Thymus (tissue), 11 donors: ENCODE data around the gene PODXL2. TPM values are rescaled to one million over a fixed set of nuclear protein-coding genes. Genes with fewer than 3 reads are reported as not detected.
"Not testable (repeated sequence)": the region's sequence is repeated elsewhere in the genome, so short reads cannot be mapped to it uniquely, and the experiment has no call there.

ENCODE experiments used
- DNase-seq, 9 donors: peaks; one replicate each; pipeline ENCODE4 v3.0.0-alpha.2; 2013; ENCODE audit warnings: low spot score in 9 of 9, low read depth in 6 of 9, missing footprints in 1 of 9
- H3K27ac ChIP-seq, 2 donors: one replicate each; pipeline ENCODE4 v1.5.1; 2013; ENCODE audit warnings: control low read depth in 1 of 2, low read depth in 1 of 2, low read length in 1 of 2, mild to moderate bottlenecking in 1 of 2, moderate library complexity in 1 of 2
- H3K27me3 ChIP-seq, 2 donors: one replicate each; pipeline ENCODE4 v1.5.1; 2013; ENCODE audit warnings: low read length in 1 of 2; ENCODE audit not compliant: control insufficient read depth in 2 of 2, insufficient read depth in 1 of 2
- H3K36me3 ChIP-seq, 2 donors: one replicate each; pipeline ENCODE4 v1.5.1; 2013; ENCODE audit warnings: low read length in 1 of 2, mild to moderate bottlenecking in 1 of 2, moderate library complexity in 1 of 2; ENCODE audit not compliant: control insufficient read depth in 2 of 2, insufficient read depth in 2 of 2
- H3K4me1 ChIP-seq, 2 donors: one replicate each; pipeline ENCODE4 v1.5.1; 2013; ENCODE audit warnings: low read length in 2 of 2; ENCODE audit not compliant: control insufficient read depth in 2 of 2, insufficient read depth in 2 of 2
- H3K4me3 ChIP-seq, 2 donors: one replicate each; pipeline ENCODE4 v1.5.1; 2013; ENCODE audit warnings: low read length in 2 of 2, control low read depth in 1 of 2, mild to moderate bottlenecking in 1 of 2
- H3K9me3 ChIP-seq, 2 donors: one replicate each; pipeline ENCODE4 v1.5.1; 2013; ENCODE audit warnings: low read length in 1 of 2, mild to moderate bottlenecking in 1 of 2; ENCODE audit not compliant: control insufficient read depth in 2 of 2, insufficient read depth in 1 of 2
- WGBS: extraction: QIAGEN DNeasy Blood & Tissue Kit; methylation state at CpG from one replicate; pipeline ENCODE4 v1.1.7; 2013; 5-methylcytosine and 5-hydroxymethylcytosine counted together
- polyA plus RNA-seq: library from polyadenylated mRNA; stranded (reverse); fragments of 200-250 nt; gene quantifications from one replicate; pipeline ENCODE4 v1.2.3, GENCODE V29; 2013
- total RNA-seq: library from RNA; stranded (reverse); fragments of 120-200 nt; gene quantifications from one replicate; pipeline ENCODE4 v1.2.4, GENCODE V29; 2013
- donor health status: healthy.

The PODXL2 gene
- total and polyA plus RNA-seq, 2 donors, result 2.2 to 4.3 TPM

GRCh38 chr3:127604035-127604434 is 24.9 kb upstream of the PODXL2 start:
- H3K36me3 ChIP-seq, result peaks cover 40 to 80% of the 10 kb centered on the region in 2 donors
- 98% methylated on average over 7 of the region's 7 CpGs for WGBS
- H3K4me1 ChIP-seq, result peaks cover 7 to 23% of the 10 kb centered on the region in 2 donors
- H3K9me3 ChIP-seq, result no peaks in the 10 kb centered on the region
- no peaks in the 10 kb centered on the region for H3K27me3 ChIP-seq
- no peak for DNase-seq
- H3K27ac ChIP-seq, result no peak overlapping the region
- no peak overlapping the region for H3K4me3 ChIP-seq

DNA sequence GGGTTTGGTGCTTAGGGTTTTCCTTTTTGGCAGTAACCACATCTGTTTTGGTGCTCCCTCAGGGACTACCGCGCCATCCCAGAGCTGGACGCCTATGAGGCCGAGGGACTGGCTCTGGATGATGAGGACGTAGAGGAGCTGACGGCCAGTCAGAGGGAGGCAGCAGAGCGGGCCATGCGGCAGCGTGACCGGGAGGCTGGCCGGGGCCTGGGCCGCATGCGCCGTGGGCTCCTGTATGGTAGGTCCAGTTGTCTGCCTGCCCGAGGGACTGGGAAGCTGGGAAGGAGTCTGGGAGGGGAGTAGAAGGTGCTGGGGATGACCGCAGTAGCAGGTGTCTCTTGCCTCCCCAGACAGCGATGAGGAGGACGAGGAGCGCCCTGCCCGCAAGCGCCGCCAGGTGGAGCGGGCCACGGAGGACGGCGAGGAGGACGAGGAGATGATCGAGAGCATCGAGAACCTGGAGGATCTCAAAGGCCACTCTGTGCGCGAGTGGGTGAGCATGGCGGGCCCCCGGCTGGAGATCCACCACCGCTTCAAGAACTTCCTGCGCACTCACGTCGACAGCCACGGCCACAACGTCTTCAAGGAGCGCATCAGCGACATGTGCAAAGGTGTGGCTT is 24.3 kb upstream of the PODXL2 start:
- WGBS, result 99% methylated on average over 41 of the region's 41 CpGs
- Histone ChIP-seq H3K4me1 (peaks cover 4 to 17% of the 10 kb centered on the region in 2 donors), H3K27ac (no peak overlapping the region), H3K9me3 (no peaks in the 10 kb centered on the region), H3K36me3 (peaks cover 42 to 83% of the 10 kb centered on the region in 2 donors), H3K4me3 (no peak overlapping the region), H3K27me3 (no peaks in the 10 kb centered on the region)
- DNase-seq, result no peak

GRCh38 chr3:127605547-127605946 is 23.4 kb upstream of the PODXL2 start:
- H3K27me3 ChIP-seq, H3K4me3 ChIP-seq, H3K9me3 ChIP-seq, H3K4me1 ChIP-seq, H3K27ac ChIP-seq, DNase-seq: not testable (repeated sequence)
- 98% methylated on average over 7 of the region's 7 CpGs for WGBS
- H3K36me3 ChIP-seq, result peaks cover 48 to 82% of the 10 kb centered on the region in 2 donors

DNA sequence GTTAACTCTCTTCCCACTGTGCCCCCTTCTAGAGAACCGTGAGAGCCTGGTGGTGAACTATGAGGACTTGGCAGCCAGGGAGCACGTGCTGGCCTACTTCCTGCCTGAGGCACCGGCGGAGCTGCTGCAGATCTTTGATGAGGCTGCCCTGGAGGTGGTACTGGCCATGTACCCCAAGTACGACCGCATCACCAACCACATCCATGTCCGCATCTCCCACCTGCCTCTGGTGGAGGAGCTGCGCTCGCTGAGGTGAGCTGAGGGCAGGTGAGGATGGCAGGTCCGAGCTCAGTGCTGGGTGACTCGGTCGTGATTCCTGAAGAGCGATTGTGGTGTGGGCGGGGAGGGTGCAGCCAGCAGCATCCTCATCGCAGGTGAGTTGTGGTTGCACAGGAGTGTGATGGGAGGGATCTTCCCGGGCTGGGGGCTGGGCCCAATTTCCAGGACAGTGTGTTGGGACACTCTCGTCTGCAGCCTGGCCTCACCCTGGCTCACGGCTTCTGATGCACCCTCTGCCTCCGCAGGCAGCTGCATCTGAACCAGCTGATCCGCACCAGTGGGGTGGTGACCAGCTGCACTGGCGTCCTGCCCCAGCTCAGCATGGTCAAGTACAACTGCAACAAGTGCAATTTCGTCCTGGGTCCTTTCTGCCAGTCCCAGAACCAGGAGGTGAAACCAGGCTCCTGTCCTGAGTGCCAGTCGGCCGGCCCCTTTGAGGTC is 22.7 kb upstream of the PODXL2 start:
- H3K9me3 ChIP-seq, result no peaks in the 10 kb centered on the region
- no peak overlapping the region for H3K4me3 ChIP-seq
- WGBS, result 98% methylated on average over 24 of the region's 24 CpGs
- DNase-seq, result no peak
- H3K36me3 ChIP-seq, result peaks cover 55 to 88% of the 10 kb centered on the region in 2 donors
- H3K27ac ChIP-seq, result no peak overlapping the region
- peaks cover 0 to 5% of the 10 kb centered on the region in 2 donors for H3K4me1 ChIP-seq
- H3K27me3 ChIP-seq, result no peaks in the 10 kb centered on the region

DNA sequence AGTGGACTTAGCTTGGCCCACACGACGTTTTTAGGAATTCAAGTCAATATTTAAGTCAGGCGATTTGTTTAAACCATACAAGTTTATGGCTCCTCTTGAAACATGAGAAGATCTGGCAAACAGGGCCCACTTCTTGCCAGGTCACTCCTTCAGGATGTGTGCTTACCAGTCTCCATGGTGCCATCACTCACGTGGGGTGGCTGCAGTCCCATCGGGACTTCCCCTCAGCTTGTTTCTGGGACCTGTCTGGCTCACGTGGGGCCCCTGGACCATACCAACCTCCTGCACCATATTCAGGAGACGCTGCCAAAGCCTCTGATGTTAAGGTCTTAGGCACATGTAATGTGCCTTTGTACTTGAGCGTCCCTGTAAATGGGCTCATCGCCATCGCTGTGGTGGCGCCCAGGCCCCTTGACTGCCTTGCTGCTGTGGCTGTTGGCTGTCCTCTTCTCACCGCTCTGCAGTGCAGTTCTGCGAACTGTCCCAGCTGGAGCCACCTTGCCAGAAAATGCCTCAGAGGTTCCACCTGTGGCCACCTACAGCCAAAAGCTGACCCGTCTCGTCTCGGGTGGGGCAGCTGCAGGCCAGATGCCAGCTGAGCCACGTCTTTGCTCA is 21.9 kb upstream of the PODXL2 start:
- WGBS, result 98% methylated on average over 17 of the region's 17 CpGs
- no peaks in the 10 kb centered on the region for H3K9me3 ChIP-seq
- peaks cover 0 to 5% of the 10 kb centered on the region in 2 donors for H3K4me1 ChIP-seq
- no peaks in the 10 kb centered on the region for H3K27me3 ChIP-seq
- no peak overlapping the region for H3K4me3 ChIP-seq
- H3K27ac ChIP-seq, result no peak overlapping the region
- H3K36me3 ChIP-seq, result peaks cover 59 to 88% of the 10 kb centered on the region in 2 donors
- DNase-seq, result no peak

GRCh38 chr3:127607675-127608361 is 21.2 kb upstream of the PODXL2 start:
- Histone ChIP-seq H3K36me3 (peaks cover 66 to 88% of the 10 kb centered on the region in 2 donors), H3K4me1 (peaks cover 0 to 5% of the 10 kb centered on the region in 2 donors), H3K27ac (no peak overlapping the region), H3K4me3 (no peak overlapping the region), H3K9me3 (no peaks in the 10 kb centered on the region), H3K27me3 (no peaks in the 10 kb centered on the region)
- no peak for DNase-seq
- WGBS, result 96% methylated on average over 7 of the region's 7 CpGs

- Histone ChIP-seq H3K36me3 (peaks cover 71 to 91% of the 10 kb centered on the region in 2 donors), H3K4me1 (peaks cover 0 to 5% of the 10 kb centered on the region in 2 donors), H3K9me3 (no peaks in the 10 kb centered on the region), H3K27ac (no peak overlapping the region), H3K27me3 (no peaks in the 10 kb centered on the region), H3K4me3 (no peak overlapping the region)
- no peak for DNase-seq
- 98% methylated on average over 14 of the region's 14 CpGs for WGBS
Measured at GRCh38 chr3:127608362-127608718, 20.6 kb upstream of the PODXL2 start.

DNA sequence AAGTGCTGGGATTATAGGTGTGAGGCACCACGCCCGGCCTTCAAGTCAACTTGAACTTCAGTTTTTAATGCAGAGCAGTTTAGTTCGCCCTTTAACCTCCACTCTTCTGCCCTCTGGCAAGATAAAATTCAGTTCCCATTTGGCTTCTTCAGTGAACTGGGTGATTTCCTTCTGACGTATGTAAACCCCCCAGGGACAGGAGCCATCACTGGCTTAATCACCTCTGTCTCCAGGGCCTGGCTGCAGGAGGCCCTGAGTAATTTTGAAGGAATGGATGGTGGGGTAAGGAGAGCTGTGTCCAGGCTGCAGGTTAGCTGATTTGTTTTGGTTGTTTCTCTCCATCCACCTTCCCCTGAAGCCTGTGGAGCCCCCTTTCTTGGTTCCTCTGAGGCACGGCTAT is 18.9 kb upstream of the PODXL2 start:
- no peaks in the 10 kb centered on the region for H3K9me3 ChIP-seq
- peaks cover 64 to 92% of the 10 kb centered on the region in 2 donors for H3K36me3 ChIP-seq
- H3K4me1 ChIP-seq, result peaks cover 0 to 5% of the 10 kb centered on the region in 2 donors
- 97% methylated on average over 5 of the region's 5 CpGs for WGBS
- DNase-seq, result no peak
- no peaks in the 10 kb centered on the region for H3K27me3 ChIP-seq
- no peak overlapping the region for H3K4me3 ChIP-seq
- H3K27ac ChIP-seq, result no peak overlapping the region

DNA sequence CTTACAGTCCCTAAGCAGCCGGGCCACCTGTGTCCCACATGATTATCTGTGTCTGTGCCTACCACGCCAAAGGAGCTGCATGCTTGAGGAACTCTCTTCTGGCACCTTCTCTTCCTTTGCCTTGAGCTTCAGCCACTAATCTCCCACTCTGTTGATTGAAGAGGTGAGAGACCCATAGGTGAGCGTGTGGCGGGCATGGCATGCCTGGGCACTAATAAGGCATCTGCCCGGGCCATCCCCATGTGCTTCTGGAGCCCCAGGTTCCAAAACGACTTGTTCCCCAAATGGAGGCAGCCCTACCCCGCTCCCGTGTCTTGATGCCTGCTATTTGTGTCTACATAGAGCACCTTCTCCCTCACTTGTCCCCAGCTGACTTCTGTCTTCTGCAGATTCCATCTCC is 17.7 kb upstream of the PODXL2 start:
- Histone ChIP-seq H3K4me1 (peaks cover 0 to 5% of the 10 kb centered on the region in 2 donors), H3K4me3 (no peak overlapping the region), H3K27me3 (no peaks in the 10 kb centered on the region), H3K27ac (no peak overlapping the region), H3K36me3 (peaks cover 68 to 94% of the 10 kb centered on the region in 2 donors), H3K9me3 (no peaks in the 10 kb centered on the region)
- 96% methylated on average over 8 of the region's 8 CpGs for whole genome bisulfite sequencing
- DNase-seq, result no peak
